ENCODE results near the gene IRX5.

Gene IRX5

DNA sequence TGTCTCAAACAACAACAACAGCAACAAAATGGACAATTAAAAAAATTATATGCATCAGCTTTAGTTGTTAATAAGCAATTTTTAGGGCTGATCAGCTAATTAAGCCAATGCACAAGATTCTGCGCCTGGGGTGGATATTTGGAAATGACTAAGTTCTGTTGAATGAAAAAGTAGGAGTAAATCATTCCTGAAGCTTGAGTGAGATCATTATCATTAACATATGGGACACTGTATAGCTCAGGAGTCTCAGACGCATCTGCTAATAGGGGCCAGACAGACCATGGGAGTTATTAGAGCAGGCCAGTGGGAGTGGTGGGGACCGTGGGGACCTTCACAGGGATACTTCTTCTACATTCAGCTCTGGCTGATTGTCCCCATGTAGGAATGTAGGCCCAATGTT, 22.8 kb downstream of the IRX5 start:
- CTCF ChIA-PET: no interaction called here
- no peak for DNase-seq (ENCODE audit: low spot score)
- H3K27ac ChIP-seq: no peak overlapping the region
- TF ChIP-seq, protein P1, sequence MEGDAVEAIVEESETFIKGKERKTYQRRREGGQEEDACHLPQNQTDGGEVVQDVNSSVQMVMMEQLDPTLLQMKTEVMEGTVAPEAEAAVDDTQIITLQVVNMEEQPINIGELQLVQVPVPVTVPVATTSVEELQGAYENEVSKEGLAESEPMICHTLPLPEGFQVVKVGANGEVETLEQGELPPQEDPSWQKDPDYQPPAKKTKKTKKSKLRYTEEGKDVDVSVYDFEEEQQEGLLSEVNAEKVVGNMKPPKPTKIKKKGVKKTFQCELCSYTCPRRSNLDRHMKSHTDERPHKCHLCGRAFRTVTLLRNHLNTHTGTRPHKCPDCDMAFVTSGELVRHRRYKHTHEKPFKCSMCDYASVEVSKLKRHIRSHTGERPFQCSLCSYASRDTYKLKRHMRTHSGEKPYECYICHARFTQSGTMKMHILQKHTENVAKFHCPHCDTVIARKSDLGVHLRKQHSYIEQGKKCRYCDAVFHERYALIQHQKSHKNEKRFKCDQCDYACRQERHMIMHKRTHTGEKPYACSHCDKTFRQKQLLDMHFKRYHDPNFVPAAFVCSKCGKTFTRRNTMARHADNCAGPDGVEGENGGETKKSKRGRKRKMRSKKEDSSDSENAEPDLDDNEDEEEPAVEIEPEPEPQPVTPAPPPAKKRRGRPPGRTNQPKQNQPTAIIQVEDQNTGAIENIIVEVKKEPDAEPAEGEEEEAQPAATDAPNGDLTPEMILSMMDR (conservative IDR thresholded peaks at IDR 0.05; ENCODE audit: low read depth): no peak
- POLR2A ChIA-PET (ENCODE audit: low non-redundant PET): no interaction called here

GRCh38 chr16:54954220-54954619, 23.6 kb downstream of the IRX5 start:
- TF ChIP-seq, protein P1 (conservative IDR thresholded peaks at IDR 0.05; ENCODE audit: low read depth): no peak
- no peak for DNase-seq (ENCODE audit: low spot score)
- CTCF ChIA-PET: interaction anchor here (0.6 kb wide), 1 partner anchor 448 kb away, joined by 4 read pairs; no protein-coding TSS in a partner anchor
- POLR2A ChIA-PET (ENCODE audit: low non-redundant PET): no interaction called here
- no peak overlapping the region for H3K27ac ChIP-seq

GRCh38 chr16:54955757-54956156, 25.1 kb downstream of the IRX5 start:
- no peak overlapping the region for H3K27ac ChIP-seq
- DNase-seq (ENCODE audit: low spot score): no peak
- TF ChIP-seq, protein P1 (conservative IDR thresholded peaks at IDR 0.05; ENCODE audit: low read depth): no peak
- ChIA-PET POLR2A (ENCODE audit: low non-redundant PET) (no interaction called here), CTCF (interaction anchor here (0.8 kb wide), 1 partner anchor 1188 kb away, joined by 6 read pairs; no protein-coding TSS in a partner anchor)

DNA sequence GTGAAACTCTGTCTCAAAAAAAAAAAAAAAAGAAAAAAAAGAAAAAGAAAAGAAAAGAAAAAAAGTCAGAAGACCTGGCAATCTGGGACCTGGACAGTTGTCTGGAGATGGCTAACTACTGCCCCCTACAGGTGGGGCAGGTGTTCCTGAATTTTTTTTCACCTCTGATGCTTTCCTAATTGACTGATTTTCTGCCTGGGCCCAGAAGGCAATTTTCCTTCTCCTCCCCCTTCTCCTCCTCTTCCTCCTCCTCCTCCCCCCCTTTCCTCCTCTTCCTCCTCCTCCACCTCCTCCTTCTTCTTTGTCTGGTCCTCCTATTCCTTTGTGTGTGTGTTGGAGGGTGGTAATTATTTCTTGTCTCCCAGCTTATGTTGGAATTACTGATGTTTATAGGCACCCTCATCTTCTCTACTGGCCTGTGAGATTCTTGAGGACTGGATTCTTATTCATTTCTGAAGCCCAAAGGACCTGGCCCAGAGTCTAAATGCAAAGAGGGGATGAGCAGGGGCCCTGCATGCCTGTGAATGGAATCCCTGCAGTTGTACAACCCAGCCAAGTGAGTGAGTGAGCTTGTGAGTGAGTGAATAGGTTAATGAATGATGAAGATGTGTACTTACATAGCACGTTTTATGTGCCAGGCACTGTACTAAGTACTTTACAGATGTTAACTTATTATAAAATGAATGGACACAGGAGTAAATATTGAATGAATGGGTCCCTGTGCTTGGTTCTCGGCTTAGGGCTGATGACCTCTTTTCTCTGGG, 26.9 kb downstream of the IRX5 start:
- no peak overlapping the region for H3K27ac ChIP-seq
- DNase-seq (ENCODE audit: low spot score): peak; percentile 24
- ChIA-PET POLR2A (ENCODE audit: low non-redundant PET) (no interaction called here), CTCF (interaction anchor here (0.6 to 0.7 kb wide), 10 partner anchors 67 to 1412 kb away, joined by 3 to 8 read pairs (median 5); no protein-coding TSS in a partner anchor)
- TF ChIP-seq, protein P1 (conservative IDR thresholded peaks at IDR 0.05; ENCODE audit: low read depth): peak; percentile 29; the same call in 1 of the 2 replicates

- CTCF ChIA-PET: no interaction called here
- POLR2A ChIA-PET (ENCODE audit: low non-redundant PET): no interaction called here
- no peak for DNase-seq (ENCODE audit: low spot score)
- TF ChIP-seq, protein P1 (conservative IDR thresholded peaks at IDR 0.05; ENCODE audit: low read depth): no peak
- no peak overlapping the region for H3K27ac ChIP-seq
Observed at GRCh38 chr16:54962045-54962444, 31.4 kb downstream of the IRX5 start.

DNA sequence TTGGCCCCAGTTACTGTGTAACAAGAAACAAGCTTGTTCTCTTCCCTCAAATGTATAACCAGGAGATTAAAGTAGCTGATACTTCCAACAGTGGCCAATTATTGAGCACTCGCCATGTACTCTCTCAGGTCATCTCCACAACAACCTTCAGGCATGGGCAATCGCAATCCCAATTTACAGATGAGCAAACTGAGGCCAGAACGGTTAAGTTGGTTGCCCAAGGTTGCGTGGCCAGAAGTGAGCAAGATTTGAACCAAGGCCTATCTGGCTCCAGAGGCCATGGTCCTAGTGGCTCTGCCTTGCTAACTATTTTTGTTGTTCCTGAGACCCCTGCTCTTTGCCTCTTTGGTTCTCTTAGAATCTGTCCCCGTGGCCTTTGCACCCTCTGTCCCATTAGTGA, 33.6 kb downstream of the IRX5 start:
- no peak for DNase-seq (ENCODE audit: low spot score)
- TF ChIP-seq, protein P1 (conservative IDR thresholded peaks at IDR 0.05; ENCODE audit: low read depth): no peak
- CTCF ChIA-PET: no interaction called here
- POLR2A ChIA-PET (ENCODE audit: low non-redundant PET): no interaction called here
- H3K27ac ChIP-seq: no peak overlapping the region

Data from RWPE1 (cell line).